Loucy (cell line): ENCODE results near the gene HOXB9.
A peak's percentile ranks its signal among the peaks of the same experiment; 100 is the strongest.

Experiments
- H2AFZ ChIP-seq: fragments of 200-600 bp; sonication (generic); 2 replicates; pipeline ENCODE4 v1.6.0; 2016; ENCODE audit warnings: antibody characterized with exemption, mild to moderate bottlenecking, low read length, moderate library complexity
- H3F3A ChIP-seq: fragments of 200-600 bp; 2 replicates; pipeline ENCODE4 v1.6.0; 2016; ENCODE audit warnings: antibody characterized with exemption, low read depth, mild to moderate bottlenecking
- H3K27me3 ChIP-seq: fragments of 200-600 bp; sonication (generic); 2 replicates; pipeline ENCODE4 v1.6.1; 2014; ENCODE audit warnings: low read length, mild to moderate bottlenecking; ENCODE audit not compliant: insufficient read depth, poor library complexity, severe bottlenecking
- H3K36me3 ChIP-seq: fragments of 200-600 bp; sonication (generic); 2 replicates; pipeline ENCODE4 v1.6.1; 2016; ENCODE audit warnings: low read length; ENCODE audit not compliant: insufficient read depth
- H3K4me1 ChIP-seq: fragments of 200-600 bp; sonication (generic); 2 replicates; pipeline ENCODE4 v1.5.1; 2014; ENCODE audit warnings: low read length, mild to moderate bottlenecking; ENCODE audit not compliant: insufficient read depth, poor library complexity, severe bottlenecking
- H3K4me2 ChIP-seq: fragments of 200-600 bp; sonication (generic); 2 replicates; pipeline ENCODE4 v1.6.0; 2014; ENCODE audit warnings: antibody characterized with exemption, low read length, low read depth, mild to moderate bottlenecking; ENCODE audit not compliant: poor library complexity, severe bottlenecking
- H3K4me3 ChIP-seq: fragments of 200-600 bp; sonication (generic); 2 replicates; pipeline ENCODE4 v1.5.1; 2014; ENCODE audit warnings: low read length, mild to moderate bottlenecking, mixed read lengths; ENCODE audit not compliant: poor library complexity, severe bottlenecking
- H3K79me2 ChIP-seq: fragments of 200-600 bp; sonication (generic); 2 replicates; pipeline ENCODE4 v1.6.1; 2014; ENCODE audit warnings: low read length; ENCODE audit not compliant: insufficient read depth
- H3K9ac ChIP-seq: fragments of 200-600 bp; sonication (generic); 2 replicates; pipeline ENCODE4 v1.6.0; 2014; ENCODE audit warnings: mild to moderate bottlenecking, low read depth, low read length, moderate library complexity; ENCODE audit not compliant: poor library complexity, severe bottlenecking
- H3K9me2 ChIP-seq: fragments of 200-600 bp; sonication (generic); replicated peaks from 2 replicates; pipeline ENCODE4 v1.6.1; 2016; ENCODE audit warnings: low read depth, low read length, mixed read lengths
- H3K9me3 ChIP-seq: fragments of 200-600 bp; sonication (generic); 2 replicates; pipeline ENCODE4 v1.6.1; 2014; ENCODE audit warnings: mild to moderate bottlenecking, antibody characterized with exemption, low read length, low read depth; ENCODE audit not compliant: insufficient read depth
- H4K20me1 ChIP-seq: fragments of 200-600 bp; sonication (generic); 2 replicates; pipeline ENCODE4 v1.6.0; 2014; ENCODE audit warnings: antibody characterized with exemption, low read length, mild to moderate bottlenecking; ENCODE audit not compliant: insufficient read depth, poor library complexity, severe bottlenecking
- CTCF ChIP-seq: fragments of 200-600 bp; sonication (generic); conservative IDR thresholded peaks from 2 replicates; pipeline ENCODE4 v1.5.1; 2014; ENCODE audit warnings: mild to moderate bottlenecking, antibody characterized with exemption, low read length
- EZH2phosphoT487 ChIP-seq: fragments of 200-600 bp; IDR thresholded peaks from 2 replicates; pipeline ENCODE4 v1.6.1; 2018; ENCODE audit warnings: antibody characterized with exemption, mild to moderate bottlenecking, moderate library complexity, borderline replicate concordance

HOXB9 gene

GRCh38 chr17:48593840-48594537 is 32.2 kb downstream of the HOXB9 start:
- TF ChIP-seq EZH2phosphoT487 (no peak), CTCF (peak; percentile 85)
- Histone ChIP-seq H3K9me2 (no peaks in the 10 kb centered on the region), H3K4me1 (peaks cover 26% of the 10 kb centered on the region), H3K79me2 (peaks cover 98% of the 10 kb centered on the region), H3K27me3 (peaks cover 47% of the 10 kb centered on the region), H3K4me3 (peak overlapping the region; percentile 89), H4K20me1 (peaks cover 79% of the 10 kb centered on the region), H3K9ac (peak overlapping the region; percentile 100), H3K4me2 (peak overlapping the region; percentile 98), H3K36me3 (peaks cover 61% of the 10 kb centered on the region), H3F3A (peaks cover 7% of the 10 kb centered on the region; the same call in 1 of the 2 replicates), H2AFZ (no peak overlapping the region), H3K9me3 (no peaks in the 10 kb centered on the region)

GRCh38 chr17:48593126-48593829 is 32.9 kb downstream of the HOXB9 start, which contains the start of gene HOXB5:
HOXB5 (minus strand) TSS chr17:48593779; CDS start chr17:48593682, 97 bp downstream.
- no peaks in the 10 kb centered on the region for H3K9me3 ChIP-seq
- H3K4me1 ChIP-seq: peaks cover 33% of the 10 kb centered on the region
- H4K20me1 ChIP-seq: peaks cover 79% of the 10 kb centered on the region
- H3K36me3 ChIP-seq: peaks cover 55% of the 10 kb centered on the region
- H3K9ac ChIP-seq: peak within 1 kb of the TSS; percentile 100
- no peak within 1 kb of the TSS for H2AFZ ChIP-seq
- H3K79me2 ChIP-seq: peaks cover 98% of the 10 kb centered on the region
- H3F3A ChIP-seq: peaks cover 7% of the 10 kb centered on the region; the same call in 1 of the 2 replicates
- TF ChIP-seq EZH2phosphoT487: no peak
- no peak for TF ChIP-seq CTCF
- no peaks in the 10 kb centered on the region for H3K9me2 ChIP-seq
- peak within 1 kb of the TSS; percentile 98 for H3K4me2 ChIP-seq
- H3K27me3 ChIP-seq: peaks cover 43% of the 10 kb centered on the region
- peak within 1 kb of the TSS; percentile 89 for H3K4me3 ChIP-seq

- peak overlapping the region; percentile 89 for H3K4me3 ChIP-seq
- peaks cover 48% of the 10 kb centered on the region for H3K36me3 ChIP-seq
- peak overlapping the region; percentile 98 for H3K4me2 ChIP-seq
- H3F3A ChIP-seq: peaks cover 7% of the 10 kb centered on the region; the same call in 1 of the 2 replicates
- H3K27me3 ChIP-seq: peaks cover 43% of the 10 kb centered on the region
- H4K20me1 ChIP-seq: peaks cover 79% of the 10 kb centered on the region
- no peaks in the 10 kb centered on the region for H3K9me3 ChIP-seq
- no peak overlapping the region for H2AFZ ChIP-seq
- no peaks in the 10 kb centered on the region for H3K9me2 ChIP-seq
- peak overlapping the region; percentile 100 for H3K9ac ChIP-seq
- TF ChIP-seq CTCF (no peak), EZH2phosphoT487 (no peak)
- peaks cover 37% of the 10 kb centered on the region for H3K4me1 ChIP-seq
- peaks cover 98% of the 10 kb centered on the region for H3K79me2 ChIP-seq
These were observed 33.6 kb downstream of the HOXB9 start for GRCh38 chr17:48592577-48592976.
